ENCODE measurements around the gene FBLIM1. TPM values are rescaled to one million over a fixed set of nuclear protein-coding genes. Genes with fewer than 3 reads are reported as not detected.

The FBLIM1 gene
- 10 to 100 TPM; 47.0 to 92.1 (median 81.3) TPM for total RNA-seq
- 100 to 1,000 TPM in 1 of 3 donors, 10 to 100 TPM in 2; 17.5 to 128 (median 44.6) TPM for polyA plus RNA-seq
- long read RNA-seq, donor 1, partial matches to known transcripts = 0 of 6 reads
- long read RNA-seq, donor 1, other reads (novel, unspliced or antisense) = 0 of 6 reads
- long read RNA-seq, donor 2, transcript FBLIM1-202 (9 exons, 3,695 nt) = major isoform, 6 of 66 reads
- long read RNA-seq, donor 2, partial matches to known transcripts = 56 of 66 reads
- long read RNA-seq, donor 2, other reads (novel, unspliced or antisense) = 0 of 66 reads
- long read RNA-seq, donor 3, partial matches to known transcripts = 0 of 2 reads
- long read RNA-seq, donor 3, other reads (novel, unspliced or antisense) = 0 of 2 reads
- long read RNA-seq, donor 4, partial matches to known transcripts = 0 of 2 reads
- long read RNA-seq, donor 4, other reads (novel, unspliced or antisense) = 0 of 2 reads
- long read RNA-seq, donor 5, transcript FBLIM1-202 (9 exons, 3,695 nt) = major isoform, 5 of 7 reads
- long read RNA-seq, donor 5, partial matches to known transcripts = 0 of 7 reads
- long read RNA-seq, donor 5, other reads (novel, unspliced or antisense) = 0 of 7 reads
- long read RNA-seq, donor 6 = 0 reads
- long read RNA-seq, donor 7, transcript FBLIM1-202 (9 exons, 3,695 nt) = major isoform, 9 of 16 reads
- long read RNA-seq, donor 7, partial matches to known transcripts = 0 of 16 reads
- long read RNA-seq, donor 7, other reads (novel, unspliced or antisense) = 5 of 16 reads
- long read RNA-seq, donor 8, partial matches to known transcripts = 6 of 8 reads
- long read RNA-seq, donor 8, other reads (novel, unspliced or antisense) = 0 of 8 reads
- long read RNA-seq, donor 9, partial matches to known transcripts = 0 of 7 reads
- long read RNA-seq, donor 9, other reads (novel, unspliced or antisense) = 0 of 7 reads
- long read RNA-seq, donor 10, partial matches to known transcripts = 0 of 4 reads
- long read RNA-seq, donor 10, other reads (novel, unspliced or antisense) = 0 of 4 reads

GRCh38 chr1:15758343-15758931 lies at the start of gene FBLIM1:
Gene FBLIM1 (plus strand): TSS chr1:15758795. CDS start chr1:15764984, 6,189 bp downstream.
- peak in 1 of 2 donors; percentile 84 for DNase-seq
- Histone ChIP-seq H3K36me3 (no peaks in the 10 kb centered on the region), H3K27ac (peak within 1 kb of the TSS; percentile 63 to 84 (median 80)), H3K4me3 (peak within 1 kb of the TSS; percentile 60 to 78 (median 76)), H3K9me3 (no peaks in the 10 kb centered on the region), H3K4me1 (peaks cover 49 to 82% (median 66%) of the 10 kb centered on the region in 4 donors), H3K27me3 (peaks cover 0 to 51% (median 17%) of the 10 kb centered on the region in 3 donors)
- intact Hi-C loops (cut with DNase I; ENCODE audit: low total_unique reads) = no loop called here
- no peak for TF ChIP-seq POLR2AphosphoS5 (IDR thresholded peaks at IDR 0.05)
- TF ChIP-seq CTCF (IDR thresholded peaks at IDR 0.05) = no peak
- TF ChIP-seq POLR2A (IDR thresholded peaks at IDR 0.05) = no peak
- TF ChIP-seq EP300 (IDR thresholded peaks at IDR 0.05) = no peak
- 2 to 19% (median 6%) methylated on average over 9 to 48 of the region's 58 CpGs for WGBS, 5 donors

DNA sequence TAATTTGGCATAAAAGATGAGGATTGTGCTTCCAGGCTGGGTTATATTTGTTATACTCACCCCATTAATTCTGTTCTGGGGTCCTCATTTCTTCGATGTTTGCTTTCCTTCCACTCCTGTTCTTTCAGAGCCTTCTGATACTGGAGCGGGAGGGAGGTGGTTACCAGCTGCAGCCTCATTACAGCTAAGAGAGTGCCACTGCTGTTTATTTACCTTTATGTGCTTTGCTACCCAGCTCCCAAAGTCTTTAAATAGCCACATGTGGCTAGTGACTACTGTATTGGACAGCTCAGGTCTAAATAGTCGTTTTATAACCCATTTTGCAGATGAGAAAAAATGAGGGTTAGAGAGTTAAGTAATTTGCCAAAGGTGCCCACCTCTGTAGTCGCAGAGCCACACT lies 49.4 kb upstream of the FBLIM1 start:
- Histone ChIP-seq H3K27ac (no peak overlapping the region), H3K36me3 (peaks cover 0 to 10% (median 4%) of the 10 kb centered on the region in 4 donors), H3K4me1 (peaks cover 1 to 68% (median 35%) of the 10 kb centered on the region in 4 donors), H3K9me3 (no peaks in the 10 kb centered on the region), H3K4me3 (no peak overlapping the region), H3K27me3 (no peaks in the 10 kb centered on the region)
- intact Hi-C loops (cut with DNase I; ENCODE audit: low total_unique reads) = no loop called here
- TF ChIP-seq POLR2AphosphoS5 (IDR thresholded peaks at IDR 0.05) = no peak
- TF ChIP-seq EP300 (IDR thresholded peaks at IDR 0.05) = no peak
- no peak for DNase-seq
- WGBS, 5 donors = 73 to 85% (median 83%) methylated on average over 4 of the region's 4 CpGs

- WGBS, 5 donors = 52 to 78% (median 68%) methylated on average over 4 of the region's 4 CpGs
- DNase-seq = no peak
- H3K27ac ChIP-seq = no peak overlapping the region
- no peaks in the 10 kb centered on the region for H3K27me3 ChIP-seq
- H3K36me3 ChIP-seq = peaks cover 8 to 15% (median 12%) of the 10 kb centered on the region in 4 donors
- H3K9me3 ChIP-seq = no peaks in the 10 kb centered on the region
- H3K4me1 ChIP-seq = peaks cover 9 to 72% (median 39%) of the 10 kb centered on the region in 4 donors
- no peak overlapping the region for H3K4me3 ChIP-seq
- intact Hi-C loops (cut with DNase I; ENCODE audit: low total_unique reads) = no loop called here
- TF ChIP-seq POLR2A (IDR thresholded peaks at IDR 0.05) (no peak), CTCF (IDR thresholded peaks at IDR 0.05) (no peak), POLR2AphosphoS5 (IDR thresholded peaks at IDR 0.05) (no peak), EP300 (IDR thresholded peaks at IDR 0.05) (no peak)
Measured at GRCh38 chr1:15712168-15712567, 46.4 kb upstream of the FBLIM1 start.

DNA sequence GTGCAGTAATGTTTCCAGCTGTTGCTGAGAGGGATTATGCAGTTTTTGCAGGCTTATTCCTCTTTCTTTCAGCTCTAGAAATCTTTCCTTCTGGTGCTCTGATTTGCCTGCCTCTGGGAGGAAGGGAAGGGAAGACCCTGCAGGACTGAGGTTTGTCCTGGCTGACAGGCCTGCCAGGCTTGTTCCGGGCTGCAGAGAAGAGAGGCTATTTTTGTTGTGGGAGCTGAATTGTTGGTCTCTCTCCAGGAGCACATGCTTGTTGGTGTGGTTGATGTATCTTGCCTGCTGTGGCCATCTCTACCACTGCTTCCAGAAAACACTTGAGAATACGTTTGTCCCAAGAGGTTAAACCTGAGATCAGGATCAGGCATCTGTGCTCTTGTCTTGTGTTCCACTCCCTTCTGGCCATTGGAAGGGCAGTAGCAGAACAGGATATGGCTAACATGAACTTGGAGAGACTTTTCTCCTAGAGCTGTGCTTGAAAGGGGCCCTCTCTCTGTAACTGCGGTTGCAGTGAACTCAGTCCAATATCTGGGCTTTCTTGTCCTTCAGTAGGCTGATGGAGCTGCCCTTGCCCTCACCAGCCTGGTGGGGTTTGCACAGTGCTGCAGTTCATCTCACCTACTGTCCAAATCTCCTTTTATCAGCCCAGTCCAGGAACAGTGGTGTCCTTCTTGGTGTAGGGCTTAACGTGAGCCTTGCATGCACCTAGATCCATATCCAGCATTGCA lies 44.0 kb upstream of the FBLIM1 start:
- Histone ChIP-seq H3K9me3 (no peaks in the 10 kb centered on the region), H3K4me1 (peaks cover 27 to 67% (median 44%) of the 10 kb centered on the region in 4 donors), H3K4me3 (no peak overlapping the region), H3K36me3 (peaks cover 25 to 39% (median 34%) of the 10 kb centered on the region in 4 donors), H3K27me3 (no peaks in the 10 kb centered on the region), H3K27ac (peak overlapping the region in 3 of 5 donors; percentile 29 to 85 (median 56))
- WGBS, 5 donors = 45 to 70% (median 47%) methylated on average over 3 to 4 of the region's 4 CpGs
- peak in 1 of 2 donors; percentile 51 for DNase-seq
- intact Hi-C loops (cut with DNase I; ENCODE audit: low total_unique reads) = no loop called here
- TF ChIP-seq POLR2A (IDR thresholded peaks at IDR 0.05) = no peak
- TF ChIP-seq POLR2AphosphoS5 (IDR thresholded peaks at IDR 0.05) = no peak
- TF ChIP-seq CTCF (IDR thresholded peaks at IDR 0.05) = no peak
- TF ChIP-seq EP300 (IDR thresholded peaks at IDR 0.05) = no peak

All from stomach (tissue), 19 donors.